DOHH2 (cell line): ENCODE measurements around the gene ZP3.
"Not testable (repeated sequence)": the region's sequence is repeated elsewhere in the genome, so short reads cannot be mapped to it uniquely, and the experiment has no call there.

ENCODE experiments used
- H3F3A ChIP-seq: fragments of 200-600 bp; sonication (generic), shearing (Covaris generic); 2 replicates; pipeline ENCODE4 v1.6.0; 2016; ENCODE audit warnings: antibody characterized with exemption, mild to moderate bottlenecking; ENCODE audit not compliant: control insufficient read depth, insufficient read depth
- H3K27ac ChIP-seq: fragments of 200-600 bp; sonication (generic); 2 replicates; pipeline ENCODE4 v1.5.1; 2014; ENCODE audit warnings: low read depth, mild to moderate bottlenecking, low read length, moderate library complexity
- H3K27me3 ChIP-seq: fragments of 200-600 bp; sonication (generic); 2 replicates; pipeline ENCODE4 v1.6.1; 2014; ENCODE audit warnings: mild to moderate bottlenecking, low read length, mixed read lengths; ENCODE audit not compliant: control insufficient read depth
- H3K36me3 ChIP-seq: fragments of 200-600 bp; sonication (generic); 2 replicates; pipeline ENCODE4 v1.6.1; 2014; ENCODE audit warnings: mild to moderate bottlenecking, low read length, moderate library complexity, mixed read lengths; ENCODE audit not compliant: control insufficient read depth
- H3K4me1 ChIP-seq: fragments of 200-600 bp; sonication (generic); 2 replicates; pipeline ENCODE4 v1.6.1; 2014; ENCODE audit warnings: mild to moderate bottlenecking, low read length, mixed read lengths; ENCODE audit not compliant: control insufficient read depth
- H3K4me2 ChIP-seq: fragments of 200-600 bp; sonication (generic); 2 replicates; pipeline ENCODE4 v1.6.0; 2014; ENCODE audit warnings: mild to moderate bottlenecking, low read length, moderate library complexity
- H3K4me3 ChIP-seq: fragments of 200-600 bp; sonication (generic); 2 replicates; pipeline ENCODE4 v1.5.1; 2014; ENCODE audit warnings: mild to moderate bottlenecking, low read length, mixed read lengths
- H3K79me2 ChIP-seq: fragments of 200-600 bp; sonication (generic); 2 replicates; pipeline ENCODE4 v1.6.1; 2014; ENCODE audit warnings: mild to moderate bottlenecking, low read length, mixed read lengths; ENCODE audit not compliant: control insufficient read depth
- H3K9me2 ChIP-seq: fragments of 200-600 bp; sonication (generic); replicated peaks from 2 replicates; pipeline ENCODE4 v1.6.1; 2014; ENCODE audit warnings: mild to moderate bottlenecking, low read length, mixed read lengths; ENCODE audit not compliant: control insufficient read depth
- H3K9me3 ChIP-seq: fragments of 200-600 bp; sonication (generic); 2 replicates; pipeline ENCODE4 v1.6.1; 2014; ENCODE audit warnings: antibody characterized with exemption, low read length, mixed read lengths; ENCODE audit not compliant: control insufficient read depth, insufficient read depth
- H4K20me1 ChIP-seq: fragments of 200-600 bp; sonication (generic); 2 replicates; pipeline ENCODE4 v1.6.0; 2014; ENCODE audit warnings: low read depth, mild to moderate bottlenecking, antibody characterized with exemption, low read length, moderate library complexity; ENCODE audit not compliant: control insufficient read depth, insufficient read depth
- CTCF ChIP-seq: fragments of 200-600 bp; sonication (generic); IDR thresholded peaks from one replicate; pipeline ENCODE4 v1.5.1; 2014; ENCODE audit warnings: antibody characterized with exemption, mild to moderate bottlenecking, low read depth, low read length; ENCODE audit not compliant: poor library complexity, severe bottlenecking
- EZH2phosphoT487 ChIP-seq: fragments of 200-600 bp; sonication (generic); IDR thresholded peaks from 2 replicates; pipeline ENCODE4 v1.6.1; 2017; ENCODE audit warnings: borderline replicate concordance, mild to moderate bottlenecking, antibody characterized with exemption, low read length, moderate library complexity, mixed read lengths

The ZP3 gene

GRCh38 chr7:76386691-76387260, 38.0 kb upstream of the ZP3 start:
- no peaks in the 10 kb centered on the region; the same call in 1 of the 2 replicates for H3K27me3 ChIP-seq
- no peaks in the 10 kb centered on the region for H3K79me2 ChIP-seq
- TF ChIP-seq EZH2phosphoT487 (no peak), CTCF (no peak)
- no peaks in the 10 kb centered on the region for H4K20me1 ChIP-seq
- no peak overlapping the region for H3K27ac ChIP-seq
- H3K9me3 ChIP-seq: no peaks in the 10 kb centered on the region
- no peaks in the 10 kb centered on the region for H3K36me3 ChIP-seq
- H3F3A ChIP-seq: 0 out of 2 replicates have a peak, but pooled peaks cover 4% of the 10 kb centered on the region
- H3K4me1 ChIP-seq: peaks cover 5% of the 10 kb centered on the region; the same call in 1 of the 2 replicates
- no peak overlapping the region for H3K4me3 ChIP-seq
- H3K9me2 ChIP-seq: no peaks in the 10 kb centered on the region
- H3K4me2 ChIP-seq: no peak overlapping the region

DNA sequence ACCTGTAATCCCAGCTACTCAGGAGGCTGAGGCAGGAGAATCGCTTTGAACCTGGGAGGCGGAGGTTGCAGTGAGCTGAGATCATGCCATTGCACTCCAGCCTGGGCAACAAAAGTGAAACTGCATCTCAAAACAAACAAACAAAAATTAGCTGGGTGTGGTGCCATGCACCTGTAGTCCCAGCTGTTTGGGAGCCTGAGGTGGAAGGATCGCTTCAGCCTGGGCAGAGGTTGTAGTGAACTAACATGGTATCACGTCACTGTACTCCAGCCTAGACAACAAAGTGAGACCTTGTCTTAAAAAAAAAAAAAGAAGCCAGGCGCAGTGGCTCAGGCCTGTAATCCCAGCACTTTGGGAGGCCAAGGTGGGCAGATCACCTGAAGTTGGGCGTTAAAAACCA, 37.0 kb upstream of the ZP3 start:
- H3K4me2 ChIP-seq, H3K9me2 ChIP-seq, H3K27me3 ChIP-seq, H4K20me1 ChIP-seq, H3F3A ChIP-seq, H3K9me3 ChIP-seq, H3K79me2 ChIP-seq, H3K27ac ChIP-seq, H3K4me3 ChIP-seq, H3K36me3 ChIP-seq: not testable (repeated sequence)
- peaks cover 12% of the 10 kb centered on the region for H3K4me1 ChIP-seq

DNA sequence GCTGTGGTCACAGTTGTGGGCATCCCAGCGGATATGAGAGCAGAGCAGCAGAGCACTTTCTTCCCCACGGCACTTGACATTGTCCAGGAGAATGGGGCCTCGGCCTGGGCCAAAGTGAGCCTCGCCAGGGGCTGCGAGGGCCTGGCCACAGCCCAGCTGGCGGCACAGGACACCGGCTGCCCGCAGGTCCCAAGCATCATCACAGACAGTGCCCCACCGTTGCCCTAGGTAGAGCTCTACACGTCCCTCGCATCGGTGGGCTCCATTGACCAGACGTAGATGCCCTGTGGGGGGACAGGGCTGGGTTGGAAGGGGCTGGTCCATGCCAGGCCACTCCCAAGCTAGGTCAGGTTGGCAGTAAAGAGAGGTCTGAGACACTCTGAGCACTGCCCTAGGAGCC, 34.7 kb upstream of the ZP3 start:
- Histone ChIP-seq H3K9me2 (no peaks in the 10 kb centered on the region), H3K36me3 (no peaks in the 10 kb centered on the region), H3K79me2 (no peaks in the 10 kb centered on the region), H3K4me2 (no peak overlapping the region), H3F3A (no peaks in the 10 kb centered on the region), H3K27ac (no peak overlapping the region), H3K27me3 (no peaks in the 10 kb centered on the region; the same call in 1 of the 2 replicates), H4K20me1 (no peaks in the 10 kb centered on the region), H3K4me3 (no peak overlapping the region), H3K4me1 (peaks cover 23% of the 10 kb centered on the region), H3K9me3 (no peaks in the 10 kb centered on the region)
- TF ChIP-seq CTCF (no peak), EZH2phosphoT487 (no peak)

DNA sequence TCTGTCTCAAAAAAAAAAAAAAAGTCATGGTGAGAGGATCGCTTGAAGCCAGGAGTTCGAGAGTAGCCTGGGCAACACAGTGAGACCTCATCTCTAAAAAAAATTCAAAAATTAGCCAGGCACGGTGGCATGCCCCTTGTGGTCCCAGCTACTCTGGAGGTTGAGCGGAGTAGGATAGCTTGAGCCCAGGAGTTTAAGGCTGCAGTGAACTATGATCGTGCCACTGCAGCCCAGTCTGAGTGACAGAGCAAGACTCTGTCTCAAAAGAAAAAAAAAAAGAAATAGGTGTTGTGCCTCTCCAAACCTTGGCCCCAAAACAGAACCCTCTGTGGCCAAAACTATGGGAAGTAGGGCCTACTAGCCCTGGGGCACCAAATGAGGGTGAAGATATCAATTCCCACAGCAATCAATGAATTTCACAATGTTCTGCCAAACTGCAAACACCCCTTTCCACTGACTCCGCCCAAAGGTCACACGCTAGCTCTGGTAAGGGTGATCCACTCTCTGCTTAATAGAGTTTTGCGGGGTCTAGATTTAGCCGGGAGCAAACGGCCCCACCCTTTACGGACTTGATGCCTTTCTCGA, 32.1 kb upstream of the ZP3 start:
- Histone ChIP-seq H3K27me3 (0 out of 2 replicates have a peak, but pooled peaks cover 4% of the 10 kb centered on the region), H3K9me3 (no peaks in the 10 kb centered on the region), H3K36me3 (no peaks in the 10 kb centered on the region), H3K4me2 (peak overlapping the region; percentile 99), H3K9me2 (no peaks in the 10 kb centered on the region), H3K27ac (no peak overlapping the region), H3F3A (peaks cover 5% of the 10 kb centered on the region; the same call in 1 of the 2 replicates), H3K4me3 (peak overlapping the region; percentile 89), H3K79me2 (no peaks in the 10 kb centered on the region), H4K20me1 (no peaks in the 10 kb centered on the region), H3K4me1 (peaks cover 39% of the 10 kb centered on the region)
- TF ChIP-seq CTCF: no peak
- TF ChIP-seq EZH2phosphoT487: no peak
